Measurements from ENCODE around the gene MED15.

GRCh38 chr22:20499769-20500168 is 7.6 kb upstream of the MED15 start:
- TF ChIP-seq, protein P1, sequence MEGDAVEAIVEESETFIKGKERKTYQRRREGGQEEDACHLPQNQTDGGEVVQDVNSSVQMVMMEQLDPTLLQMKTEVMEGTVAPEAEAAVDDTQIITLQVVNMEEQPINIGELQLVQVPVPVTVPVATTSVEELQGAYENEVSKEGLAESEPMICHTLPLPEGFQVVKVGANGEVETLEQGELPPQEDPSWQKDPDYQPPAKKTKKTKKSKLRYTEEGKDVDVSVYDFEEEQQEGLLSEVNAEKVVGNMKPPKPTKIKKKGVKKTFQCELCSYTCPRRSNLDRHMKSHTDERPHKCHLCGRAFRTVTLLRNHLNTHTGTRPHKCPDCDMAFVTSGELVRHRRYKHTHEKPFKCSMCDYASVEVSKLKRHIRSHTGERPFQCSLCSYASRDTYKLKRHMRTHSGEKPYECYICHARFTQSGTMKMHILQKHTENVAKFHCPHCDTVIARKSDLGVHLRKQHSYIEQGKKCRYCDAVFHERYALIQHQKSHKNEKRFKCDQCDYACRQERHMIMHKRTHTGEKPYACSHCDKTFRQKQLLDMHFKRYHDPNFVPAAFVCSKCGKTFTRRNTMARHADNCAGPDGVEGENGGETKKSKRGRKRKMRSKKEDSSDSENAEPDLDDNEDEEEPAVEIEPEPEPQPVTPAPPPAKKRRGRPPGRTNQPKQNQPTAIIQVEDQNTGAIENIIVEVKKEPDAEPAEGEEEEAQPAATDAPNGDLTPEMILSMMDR (IDR thresholded peaks at IDR 0.05) = no peak
- TF ChIP-seq POLR2A (IDR thresholded peaks at IDR 0.05) = no peak

Measured in lower leg skin (tissue), 3 donors.